ENCODE measurements around the gene VPS52.

DNA sequence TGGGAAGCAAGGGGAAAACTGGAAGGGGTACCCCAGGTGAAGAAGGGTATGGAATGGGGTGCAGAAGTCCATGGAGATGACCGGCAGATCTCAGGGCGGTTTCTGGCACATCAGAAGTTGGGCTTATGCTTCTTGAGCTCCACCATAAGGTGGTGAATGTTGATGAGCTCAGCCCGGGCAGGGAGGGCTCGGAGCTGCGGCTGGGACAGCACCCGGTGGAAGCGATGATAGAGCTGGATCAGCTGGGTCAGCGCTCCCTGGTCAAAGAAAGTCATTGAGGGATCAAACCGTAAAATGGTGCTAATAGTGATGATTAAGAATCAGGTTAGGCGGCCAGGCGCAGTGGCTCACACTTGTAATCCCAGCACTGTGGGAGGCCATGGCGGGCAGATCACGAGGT, 20.9 kb downstream of the VPS52 start:
- TF ChIP-seq, protein P1, sequence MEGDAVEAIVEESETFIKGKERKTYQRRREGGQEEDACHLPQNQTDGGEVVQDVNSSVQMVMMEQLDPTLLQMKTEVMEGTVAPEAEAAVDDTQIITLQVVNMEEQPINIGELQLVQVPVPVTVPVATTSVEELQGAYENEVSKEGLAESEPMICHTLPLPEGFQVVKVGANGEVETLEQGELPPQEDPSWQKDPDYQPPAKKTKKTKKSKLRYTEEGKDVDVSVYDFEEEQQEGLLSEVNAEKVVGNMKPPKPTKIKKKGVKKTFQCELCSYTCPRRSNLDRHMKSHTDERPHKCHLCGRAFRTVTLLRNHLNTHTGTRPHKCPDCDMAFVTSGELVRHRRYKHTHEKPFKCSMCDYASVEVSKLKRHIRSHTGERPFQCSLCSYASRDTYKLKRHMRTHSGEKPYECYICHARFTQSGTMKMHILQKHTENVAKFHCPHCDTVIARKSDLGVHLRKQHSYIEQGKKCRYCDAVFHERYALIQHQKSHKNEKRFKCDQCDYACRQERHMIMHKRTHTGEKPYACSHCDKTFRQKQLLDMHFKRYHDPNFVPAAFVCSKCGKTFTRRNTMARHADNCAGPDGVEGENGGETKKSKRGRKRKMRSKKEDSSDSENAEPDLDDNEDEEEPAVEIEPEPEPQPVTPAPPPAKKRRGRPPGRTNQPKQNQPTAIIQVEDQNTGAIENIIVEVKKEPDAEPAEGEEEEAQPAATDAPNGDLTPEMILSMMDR (IDR thresholded peaks at IDR 0.05): no peak
- no peak for TF ChIP-seq EZH2 (IDR thresholded peaks at IDR 0.05)
- no peak for TF ChIP-seq EZH2phosphoT487 (IDR thresholded peaks at IDR 0.05)
